GM19025 (cell line): Measurements from ENCODE around the gene CCDC106.

Experiments
- ATAC-seq: cut with Tn5 transposase; IDR thresholded peaks from one replicate; pipeline ENCODE4 v1.9.1; 2021; ENCODE audit warnings: mild to moderate bottlenecking, low read depth, moderate library complexity; ENCODE audit not compliant: unreplicated experiment

Gene CCDC106

GRCh38 chr19:55679343-55680257 lies 31.6 kb downstream of the CCDC106 start:
- ATAC-seq: no peak

- no peak for ATAC-seq
These were observed 32.5 kb downstream of the CCDC106 start for GRCh38 chr19:55680339-55681130.

- ATAC-seq: no peak
These were observed 33.4 kb downstream of the CCDC106 start for GRCh38 chr19:55681131-55682092.

- no peak for ATAC-seq
These were observed 35.6 kb downstream of the CCDC106 start for GRCh38 chr19:55683449-55684261.

- ATAC-seq: no peak
These were observed 37.1 kb downstream of the CCDC106 start for GRCh38 chr19:55684946-55685681.

- no peak for ATAC-seq
These were observed 37.8 kb downstream of the CCDC106 start for GRCh38 chr19:55685776-55686175.

- ATAC-seq: no peak
These were observed 38.5 kb downstream of the CCDC106 start for GRCh38 chr19:55686311-55687050.

- ATAC-seq: no peak
These were observed 39.5 kb downstream of the CCDC106 start for GRCh38 chr19:55687281-55688201.

GRCh38 chr19:55688422-55689218 lies 40.6 kb downstream of the CCDC106 start:
- ATAC-seq: no peak

- no peak for ATAC-seq
These were observed 41.5 kb downstream of the CCDC106 start for GRCh38 chr19:55689411-55690108.

GRCh38 chr19:55690109-55690768 lies 42.2 kb downstream of the CCDC106 start:
- no peak for ATAC-seq

GRCh38 chr19:55690769-55691545 lies 42.9 kb downstream of the CCDC106 start:
- no peak for ATAC-seq

- no peak for ATAC-seq
These were observed 43.8 kb downstream of the CCDC106 start for GRCh38 chr19:55691561-55692481.
